ENCODE data around the gene SMAD5.

GRCh38 chr5:136123236-136123768 lies 9.3 kb upstream of the SMAD5 start:
- no peak for TF ChIP-seq POLR2AphosphoS5 (IDR thresholded peaks at IDR 0.05; ENCODE audit: low read depth, low read length)
- TF ChIP-seq POLR2A (IDR thresholded peaks at IDR 0.05; ENCODE audit: low read depth, low read length), result no peak
- TF ChIP-seq TAF1 (IDR thresholded peaks at IDR 0.05; ENCODE audit: low read depth, low read length), result no peak
- TF ChIP-seq POU2F2 (IDR thresholded peaks at IDR 0.05; ENCODE audit: low read depth, low read length), result no peak
